Stimulated activated CD4-positive, alpha-beta T cell treated with anti-CD3 and anti-CD28 coated beads, Interleukin-2, amount 100 ng/mL, for 4 hours (primary cell): ENCODE data around the gene SPTY2D1.
"Not testable (repeated sequence)": the region's sequence is repeated elsewhere in the genome, so short reads cannot be mapped to it uniquely, and the experiment has no call there.

Source experiments
- DNase-seq: peaks from one replicate; pipeline ENCODE4 v3.0.0-alpha.2; 2020; ENCODE audit warnings: low read depth

The SPTY2D1 gene

GRCh38 chr11:18618342-18619025 is 15.7 kb downstream of the SPTY2D1 start:
- DNase-seq = no peak

DNA sequence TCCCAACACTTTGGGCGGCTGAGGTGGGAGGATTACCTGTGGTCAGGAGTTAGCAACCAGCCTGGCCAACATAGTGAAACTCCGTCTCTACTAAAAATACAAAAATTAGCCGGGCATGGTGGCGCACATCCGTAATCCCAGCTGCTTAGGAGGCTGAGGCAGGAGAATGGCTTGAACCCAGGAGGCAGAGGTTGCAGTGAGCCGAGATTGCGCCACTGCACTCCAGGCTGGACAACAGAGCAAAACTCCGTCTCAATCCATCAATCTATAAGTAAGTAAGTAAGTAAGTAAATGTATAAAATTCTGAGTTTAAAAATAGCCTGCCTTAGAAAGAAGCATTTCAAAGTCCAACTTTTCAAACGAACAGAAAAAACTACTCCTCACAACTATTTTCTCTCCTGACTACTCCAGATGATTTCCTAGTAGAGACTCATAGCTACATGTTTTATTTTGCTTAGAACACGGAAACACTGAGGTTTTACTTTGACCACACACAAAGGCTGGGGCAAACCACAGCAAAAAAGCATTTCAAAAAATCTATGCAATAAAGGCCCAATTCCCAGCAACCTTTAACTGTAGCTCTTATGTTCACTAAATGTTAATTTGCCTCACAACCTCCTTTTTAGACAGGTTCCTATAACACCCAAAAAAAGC is 16.3 kb downstream of the SPTY2D1 start:
- DNase-seq = no peak

- DNase-seq = no peak
Measured at GRCh38 chr11:18615628-18616392, 18.3 kb downstream of the SPTY2D1 start.

DNA sequence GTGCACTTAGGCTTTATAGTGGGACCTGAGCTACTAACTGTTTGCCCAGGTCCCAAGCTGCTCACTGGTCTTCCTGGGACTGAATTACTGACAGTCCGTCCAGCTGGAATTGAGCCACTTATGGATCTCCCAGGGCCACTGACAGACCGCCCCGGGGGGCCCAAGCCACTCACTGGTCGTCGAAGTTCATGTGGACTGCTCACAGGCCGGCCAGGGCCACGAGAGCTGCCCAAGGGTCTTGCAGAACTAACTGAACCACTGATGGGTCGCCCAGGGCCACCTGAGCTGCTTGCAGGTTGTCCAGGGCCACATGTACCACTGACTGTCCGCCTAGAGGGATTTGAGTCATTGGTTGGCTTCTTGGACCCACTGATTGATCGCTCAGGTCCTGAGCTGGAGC is 19.5 kb downstream of the SPTY2D1 start:
- no peak for DNase-seq

DNA sequence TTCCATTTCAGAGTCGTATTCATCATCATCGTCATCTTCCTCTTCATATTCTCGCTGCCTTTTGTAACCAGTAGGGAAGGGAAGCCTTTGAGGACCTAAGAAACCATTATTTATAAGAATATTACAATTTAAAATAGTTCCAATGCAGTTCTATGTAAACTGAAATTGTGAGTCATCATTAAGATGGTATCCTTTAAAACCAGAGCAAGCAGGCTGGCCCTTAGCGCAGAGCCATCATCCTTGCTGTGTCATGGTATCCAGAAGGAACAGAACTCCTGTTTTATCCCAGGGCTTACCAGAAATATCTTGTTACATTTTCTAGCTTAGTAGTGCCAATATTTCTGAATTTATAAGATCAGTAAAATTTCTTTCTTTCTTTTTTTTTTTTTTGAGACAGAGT is 21.7 kb downstream of the SPTY2D1 start:
- DNase-seq = no peak

DNA sequence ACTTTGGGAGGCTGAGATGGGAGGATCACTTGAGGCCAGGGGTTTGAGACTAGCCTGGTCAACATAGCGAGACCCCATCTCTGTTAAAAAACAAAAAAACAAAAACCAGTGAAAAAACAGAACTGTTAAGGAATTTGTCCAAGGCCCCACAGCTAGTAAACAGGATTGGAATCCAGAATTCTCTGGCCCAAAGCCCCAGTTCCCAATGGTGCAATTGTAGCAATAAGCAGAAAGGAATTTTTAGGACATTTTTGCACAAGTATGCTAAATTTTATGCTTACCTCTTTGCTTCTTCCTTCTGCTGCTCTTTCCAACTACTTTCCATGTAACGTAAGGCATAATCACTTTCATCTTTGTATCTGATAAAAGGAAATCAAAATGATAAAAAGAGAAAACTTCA is 22.9 kb downstream of the SPTY2D1 start:
- no peak for DNase-seq

DNA sequence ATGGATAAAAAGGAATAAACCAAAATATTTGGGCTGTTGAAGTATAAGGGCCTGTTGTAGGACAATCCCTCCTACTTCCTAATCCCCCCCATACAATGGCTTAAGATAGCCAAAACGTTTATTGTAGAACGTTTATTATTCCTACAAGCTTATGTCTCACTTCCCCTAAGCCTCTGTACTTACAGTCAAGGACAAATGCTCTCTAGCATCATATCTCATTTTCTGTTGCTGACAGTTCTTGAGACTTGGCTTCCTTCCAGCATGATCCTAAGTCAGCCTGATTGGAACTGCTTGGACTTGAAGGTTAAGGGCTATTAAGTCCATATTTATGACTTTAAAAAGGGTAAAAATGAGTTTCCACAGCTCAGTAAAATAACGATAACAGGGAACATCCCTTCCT is 25.8 kb downstream of the SPTY2D1 start:
- no peak for DNase-seq

GRCh38 chr11:18600915-18601569 is 33.1 kb downstream of the SPTY2D1 start:
- DNase-seq = no peak

DNA sequence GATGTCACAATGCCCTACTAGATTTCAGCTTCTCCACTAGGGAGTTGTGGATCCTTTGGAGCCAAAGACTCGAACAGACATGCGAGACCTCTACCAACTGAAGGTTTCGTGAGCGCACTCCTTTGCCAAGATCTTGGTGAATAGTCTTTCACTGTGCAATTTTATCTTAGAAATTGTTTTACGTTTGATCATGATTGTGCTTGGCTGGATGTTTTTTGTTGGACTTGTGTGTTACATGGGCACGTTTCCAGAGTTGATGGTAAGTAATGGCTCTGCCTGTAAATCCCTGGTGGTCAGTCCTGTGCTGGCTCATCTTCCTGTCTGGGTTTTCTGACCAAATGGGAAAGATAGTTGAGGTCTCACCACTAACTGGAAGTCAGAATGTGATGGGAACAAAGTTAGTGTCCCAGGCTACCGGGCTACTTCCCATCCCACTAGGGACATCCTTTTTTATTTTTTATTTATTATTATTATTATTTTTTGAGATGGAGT is 34.4 kb downstream of the SPTY2D1 start, which contains the start of gene MISFA:
MISFA (plus strand) TSS at position 51 of the 492 bp plus-strand sequence; CDS start at position 191, 140 bp downstream.
- no peak for DNase-seq

DNA sequence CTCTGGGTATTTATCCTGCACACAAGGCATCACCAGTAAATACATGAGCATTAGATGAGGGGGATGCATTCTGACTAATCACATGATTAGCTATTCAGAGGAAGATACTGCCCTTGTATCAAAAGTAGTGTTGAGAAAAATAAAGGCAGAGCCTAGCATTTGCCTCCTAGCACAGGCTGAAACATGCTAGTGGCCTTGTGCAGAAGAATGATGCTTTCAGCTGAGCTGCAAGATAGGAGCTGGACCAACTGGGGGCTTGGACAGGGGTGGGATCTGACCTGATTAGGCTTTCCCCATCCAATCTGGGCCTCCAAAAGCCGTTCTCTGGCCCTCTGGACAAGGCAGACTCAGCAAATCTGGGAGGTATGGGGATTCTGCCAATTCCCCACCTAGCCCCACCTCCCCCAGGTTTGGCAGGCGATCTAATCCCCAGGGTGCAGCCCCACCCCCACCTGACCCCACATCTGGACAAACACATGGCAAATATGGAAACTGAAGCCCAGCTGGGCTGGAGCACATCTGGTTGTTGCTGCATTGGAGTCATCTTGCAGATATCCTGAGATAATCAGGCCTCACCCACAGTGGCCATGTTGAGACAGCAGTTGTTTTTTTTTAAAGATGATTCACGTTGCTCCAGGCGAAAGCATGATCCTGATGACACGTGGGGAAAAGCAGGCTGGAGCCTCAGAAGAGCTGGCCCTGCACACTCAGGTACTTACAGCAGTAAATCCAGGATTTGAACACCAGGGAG is 39.0 kb downstream of the SPTY2D1 start:
- DNase-seq = no peak

DNA sequence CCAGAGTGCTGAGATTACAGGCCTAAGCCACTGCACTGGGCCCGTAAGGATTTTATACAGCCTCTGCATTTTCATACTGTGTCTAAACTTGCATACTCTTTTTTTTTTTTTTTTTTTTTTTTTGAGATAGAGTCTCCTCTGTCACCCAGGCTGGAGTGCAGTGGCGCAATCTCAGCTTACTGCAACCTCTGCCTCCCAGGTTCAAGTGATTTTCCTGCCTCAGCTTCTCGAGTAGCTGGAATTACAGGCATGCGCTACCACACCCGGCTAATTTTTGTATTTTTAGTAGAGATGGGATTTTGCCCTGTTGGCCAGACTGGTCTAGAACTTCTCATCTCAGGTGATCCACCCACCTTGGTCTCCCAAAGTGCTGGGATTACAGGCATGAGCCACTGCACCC is 40.1 kb downstream of the SPTY2D1 start:
- DNase-seq = not testable (repeated sequence)

DNA sequence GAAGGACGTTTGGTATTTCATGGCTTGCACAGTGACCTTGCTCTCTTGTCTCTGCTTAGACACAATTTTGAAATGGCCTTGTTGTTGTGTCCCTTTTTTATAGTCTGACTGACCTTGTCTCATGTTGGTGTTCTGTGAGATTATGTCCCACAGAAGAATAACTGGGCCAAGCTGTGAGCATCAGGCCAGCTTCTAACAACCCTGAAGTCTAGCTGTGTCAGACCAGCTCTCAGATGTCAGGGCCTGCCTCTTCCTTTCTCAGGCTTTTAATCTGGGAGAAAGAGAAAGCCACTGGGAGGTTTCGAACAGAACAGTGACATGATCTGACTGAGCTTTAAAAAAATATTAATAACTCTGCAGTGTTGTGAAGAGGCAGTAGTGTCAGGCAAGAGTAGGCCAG is 43.6 kb downstream of the SPTY2D1 start:
- no peak for DNase-seq

- DNase-seq = peak; percentile 33
Measured at GRCh38 chr11:18588297-18589252, 45.6 kb downstream of the SPTY2D1 start, which contains the start of gene UEVLD. TSS of gene UEVLD (minus strand) at chr11:18588734. CDS start at chr11:18588654, 80 bp downstream.

DNA sequence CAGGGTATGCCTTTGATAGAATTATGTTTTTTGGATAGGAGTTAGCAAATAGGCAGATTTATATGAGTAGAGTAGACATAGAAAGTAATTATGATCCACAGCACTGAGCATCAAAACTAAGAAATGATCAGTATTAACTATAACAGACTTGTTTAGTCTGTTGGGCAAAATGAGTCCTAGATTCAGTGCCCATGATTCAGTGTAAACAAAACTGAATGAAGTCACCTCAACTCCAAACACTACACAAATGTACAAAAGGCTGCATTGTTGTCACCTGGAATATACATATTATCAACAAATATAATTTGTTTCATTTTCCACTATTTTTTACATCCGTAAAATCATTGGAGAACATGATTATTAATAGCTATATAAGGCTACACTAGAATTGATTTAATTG is 52.3 kb downstream of the SPTY2D1 start:
- no peak for DNase-seq

- DNase-seq = no peak
Measured at GRCh38 chr11:18580113-18580766, 53.9 kb downstream of the SPTY2D1 start.

DNA sequence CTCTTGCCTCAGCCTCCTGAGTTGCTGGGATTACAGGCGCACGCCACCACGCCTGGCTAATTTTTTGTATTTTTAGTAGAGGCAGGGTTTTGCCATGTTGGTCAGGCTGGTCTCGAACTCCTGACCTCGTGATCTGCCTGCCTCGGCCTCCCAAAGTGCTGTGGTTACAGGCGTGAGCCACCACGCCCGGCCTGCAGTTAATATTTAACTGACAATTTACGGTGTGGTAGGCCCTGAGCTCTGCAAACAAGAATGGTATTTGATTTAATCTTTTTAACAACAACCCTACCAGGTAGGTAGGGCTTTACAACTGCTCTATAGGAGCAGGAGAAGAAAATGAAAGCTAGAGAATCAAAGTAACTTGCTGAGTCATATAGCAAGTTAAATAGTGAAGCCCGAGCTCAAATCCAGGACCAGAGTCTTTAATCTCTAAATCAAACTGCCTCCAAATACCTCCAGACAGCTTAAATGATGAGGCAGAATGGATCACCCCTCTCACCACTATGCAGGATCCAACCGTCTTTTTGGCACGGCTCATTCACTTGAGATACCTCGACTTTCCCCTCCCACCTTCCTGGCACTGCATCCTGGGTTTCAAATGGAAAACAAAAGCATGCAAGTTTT is 55.1 kb downstream of the SPTY2D1 start:
- DNase-seq = no peak

DNA sequence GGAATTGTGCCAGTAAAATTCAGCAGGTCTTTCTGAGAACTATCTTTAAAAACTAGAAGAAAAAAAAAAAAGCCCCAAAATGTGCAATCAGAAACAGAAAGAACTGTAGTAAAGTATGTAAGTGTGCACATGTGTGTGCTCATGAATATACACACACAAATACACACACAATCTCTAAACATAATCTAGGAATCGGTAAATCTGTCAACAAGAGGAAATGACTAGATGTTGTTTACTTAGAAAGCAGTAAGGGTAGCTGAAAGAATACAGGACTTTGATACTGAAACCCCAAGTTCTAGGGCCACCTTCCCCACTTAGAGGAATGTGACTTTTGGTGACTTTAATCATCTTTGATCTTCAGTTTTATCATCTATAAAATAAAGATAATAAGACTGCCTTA is 58.8 kb downstream of the SPTY2D1 start:
- no peak for DNase-seq

DNA sequence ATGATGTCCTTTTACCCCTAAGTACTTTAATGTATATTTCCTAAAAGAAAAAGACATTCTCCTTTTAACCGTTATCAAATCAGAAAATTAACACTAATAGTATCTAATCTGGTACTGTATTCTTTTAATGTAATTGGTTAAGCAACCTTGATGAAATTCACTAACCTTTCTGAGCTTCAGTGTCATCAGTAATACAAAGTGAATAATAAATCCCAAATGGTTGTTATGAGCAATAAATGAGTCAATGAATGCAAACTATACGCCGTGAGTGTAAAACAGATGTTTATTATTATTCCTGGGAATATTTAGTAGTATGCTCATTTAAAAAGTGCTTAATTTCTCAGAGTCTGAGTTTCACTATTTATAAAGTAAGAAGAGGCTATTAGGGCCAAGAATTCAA is 67.1 kb downstream of the SPTY2D1 start:
- no peak for DNase-seq

- no peak for DNase-seq
Measured at GRCh38 chr11:18566406-18566805, 67.7 kb downstream of the SPTY2D1 start.
